ENCODE measurements around the gene CD46.
"Not testable (repeated sequence)": the region's sequence is repeated elsewhere in the genome, so short reads cannot be mapped to it uniquely, and the experiment has no call there.

DNA sequence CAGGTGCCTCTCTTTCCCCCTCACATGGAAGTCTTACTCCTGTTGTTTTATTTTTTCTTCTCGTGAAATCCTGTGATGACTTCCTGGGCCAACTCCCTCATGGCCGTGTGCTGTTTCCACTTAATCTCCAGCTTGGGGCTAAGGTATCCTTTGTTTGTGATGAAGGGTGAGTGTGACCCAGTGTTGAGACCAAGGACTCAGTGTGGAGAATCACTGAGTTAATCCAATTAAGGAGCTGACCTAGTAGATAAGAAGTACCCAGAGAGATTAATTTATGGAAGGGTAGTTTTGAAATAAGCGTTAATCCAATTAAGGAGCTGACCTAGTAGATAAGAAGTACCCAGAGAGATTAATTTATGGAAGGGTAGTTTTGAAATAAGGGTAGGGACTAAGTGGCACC, 39.2 kb upstream of the CD46 start:
- TF ChIP-seq, protein P1, sequence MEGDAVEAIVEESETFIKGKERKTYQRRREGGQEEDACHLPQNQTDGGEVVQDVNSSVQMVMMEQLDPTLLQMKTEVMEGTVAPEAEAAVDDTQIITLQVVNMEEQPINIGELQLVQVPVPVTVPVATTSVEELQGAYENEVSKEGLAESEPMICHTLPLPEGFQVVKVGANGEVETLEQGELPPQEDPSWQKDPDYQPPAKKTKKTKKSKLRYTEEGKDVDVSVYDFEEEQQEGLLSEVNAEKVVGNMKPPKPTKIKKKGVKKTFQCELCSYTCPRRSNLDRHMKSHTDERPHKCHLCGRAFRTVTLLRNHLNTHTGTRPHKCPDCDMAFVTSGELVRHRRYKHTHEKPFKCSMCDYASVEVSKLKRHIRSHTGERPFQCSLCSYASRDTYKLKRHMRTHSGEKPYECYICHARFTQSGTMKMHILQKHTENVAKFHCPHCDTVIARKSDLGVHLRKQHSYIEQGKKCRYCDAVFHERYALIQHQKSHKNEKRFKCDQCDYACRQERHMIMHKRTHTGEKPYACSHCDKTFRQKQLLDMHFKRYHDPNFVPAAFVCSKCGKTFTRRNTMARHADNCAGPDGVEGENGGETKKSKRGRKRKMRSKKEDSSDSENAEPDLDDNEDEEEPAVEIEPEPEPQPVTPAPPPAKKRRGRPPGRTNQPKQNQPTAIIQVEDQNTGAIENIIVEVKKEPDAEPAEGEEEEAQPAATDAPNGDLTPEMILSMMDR (IDR thresholded peaks at IDR 0.05) = not testable (repeated sequence)
- TF ChIP-seq POLR2A (IDR thresholded peaks at IDR 0.05) = not testable (repeated sequence)
